Breast epithelium (tissue), 4 donors: ENCODE data around the gene TPD52L2. TPM values are rescaled to one million over a fixed set of nuclear protein-coding genes. Genes with fewer than 3 reads are reported as not detected.
"Not testable (repeated sequence)": the region's sequence is repeated elsewhere in the genome, so short reads cannot be mapped to it uniquely, and the experiment has no call there.

Experiments
- DNase-seq, 2 donors: peaks; one replicate each; pipeline ENCODE4 v3.0.0-alpha.2; 2019; ENCODE audit warnings: low spot score in 2 of 2
- H3K27ac ChIP-seq, 2 donors: fragments of 200-600 bp; sonication (generic) in 1 of 2; one replicate each; pipeline ENCODE4 v1.5.1; 2016 to 2019; ENCODE audit warnings: mild to moderate bottlenecking in 1 of 2
- H3K27me3 ChIP-seq, 2 donors: fragments of 200-600 bp; sonication (generic) in 1 of 2; one replicate each; pipeline versions ENCODE4 v1.5.1 to v1.6.0; 2017 to 2019; ENCODE audit warnings: control low read depth in 1 of 2, mild to moderate bottlenecking in 1 of 2
- H3K36me3 ChIP-seq: fragments of 200-600 bp; one replicate; pipeline ENCODE4 v1.5.1; 2019
- H3K4me1 ChIP-seq, 2 donors: fragments of 200-600 bp; sonication (generic); one replicate each; pipeline ENCODE4 v1.5.1; 2016 to 2019; ENCODE audit warnings: control low read depth in 1 of 2
- H3K4me3 ChIP-seq, 3 donors: fragments of 200-600 bp; sonication (generic); 1 replicate in 2 of 3; 2 replicates in 1 of 3; pipeline ENCODE4 v1.5.1; 2016 to 2019; ENCODE audit warnings: mild to moderate bottlenecking in 3 of 3, moderate library complexity in 2 of 3
- H3K9me3 ChIP-seq, 2 donors: fragments of 200-600 bp; sonication (generic) in 1 of 2; one replicate each; pipeline ENCODE4 v1.5.1; 2016 to 2019; ENCODE audit warnings: control low read depth in 1 of 2
- CTCF ChIP-seq, 3 donors: fragments of 450-650 bp; IDR thresholded peaks; one replicate each; pipeline ENCODE4 v1.5.1; 2016 to 2017; ENCODE audit warnings: antibody characterized with exemption in 3 of 3, mild to moderate bottlenecking in 3 of 3, moderate library complexity in 3 of 3
- POLR2A ChIP-seq: fragments of 450-650 bp; IDR thresholded peaks from one replicate; pipeline ENCODE4 v1.6.1; 2016; ENCODE audit warnings: antibody characterized with exemption, mild to moderate bottlenecking, moderate library complexity
- POLR2AphosphoS5 ChIP-seq, 3 donors: sonication (generic); formaldehyde crosslinking; IDR thresholded peaks; one replicate each; pipeline ENCODE4 v1.6.1; 2017; ENCODE audit warnings: antibody characterized with exemption in 3 of 3
- intact Hi-C: fragments of 100-400 bp; cut with DNase I; formaldehyde crosslinking; loops from one replicate; pipeline ENCODE4 v1.15.1; 2023; ENCODE audit warnings: low total_unique reads
- total RNA-seq, 3 donors: library from RNA; depleted of rRNA; stranded (reverse); fragments of >200 nt; gene quantifications; one replicate each; pipeline ENCODE4 v1.1.0, GENCODE V29; 2016

Gene TPD52L2
- total RNA-seq, 3 donors from 2014 or later: 75.1 to 146 (median 84.2) TPM

- no peaks in the 10 kb centered on the region for H3K27me3 ChIP-seq
- H3K27ac ChIP-seq: no peak overlapping the region
- no peaks in the 10 kb centered on the region for H3K4me1 ChIP-seq
- no peak for DNase-seq
- peaks cover 4% of the 10 kb centered on the region for H3K36me3 ChIP-seq
- no peak for TF ChIP-seq CTCF (IDR thresholded peaks at IDR 0.05)
- TF ChIP-seq POLR2AphosphoS5 (IDR thresholded peaks at IDR 0.05): no peak
- TF ChIP-seq POLR2A: no peak
- no peaks in the 10 kb centered on the region for H3K9me3 ChIP-seq
- intact Hi-C loops: no loop called here
- H3K4me3 ChIP-seq: no peak overlapping the region
Measured at GRCh38 chr20:63926298-63926697, 61.2 kb downstream of the TPD52L2 start.

GRCh38 chr20:63929071-63929470 lies 64.0 kb downstream of the TPD52L2 start:
- Histone ChIP-seq H3K4me3 (no peak overlapping the region), H3K4me1 (no peaks in the 10 kb centered on the region), H3K27me3 (no peaks in the 10 kb centered on the region), H3K36me3 (peaks cover 4% of the 10 kb centered on the region), H3K27ac (no peak overlapping the region), H3K9me3 (no peaks in the 10 kb centered on the region)
- TF ChIP-seq POLR2A (no peak), CTCF (IDR thresholded peaks at IDR 0.05) (no peak), POLR2AphosphoS5 (IDR thresholded peaks at IDR 0.05) (no peak)
- intact Hi-C loops: no loop called here
- no peak for DNase-seq

GRCh38 chr20:63929473-63929883 lies 64.4 kb downstream of the TPD52L2 start:
- DNase-seq, H3K27ac ChIP-seq, H3K4me3 ChIP-seq, H3K27me3 ChIP-seq, H3K36me3 ChIP-seq, intact Hi-C loops, H3K9me3 ChIP-seq, H3K4me1 ChIP-seq: not testable (repeated sequence)

- Histone ChIP-seq H3K4me3 (no peak overlapping the region), H3K27ac (no peak overlapping the region), H3K36me3 (peaks cover 4% of the 10 kb centered on the region), H3K27me3 (no peaks in the 10 kb centered on the region), H3K4me1 (no peaks in the 10 kb centered on the region), H3K9me3 (no peaks in the 10 kb centered on the region)
- intact Hi-C loops: loop anchor here (5.0 kb wide), 1 partner anchor 859 kb away; no protein-coding TSS in a partner anchor
- no peak for TF ChIP-seq POLR2A
- TF ChIP-seq CTCF (IDR thresholded peaks at IDR 0.05): no peak
- TF ChIP-seq POLR2AphosphoS5 (IDR thresholded peaks at IDR 0.05): no peak
- DNase-seq: no peak
Measured at GRCh38 chr20:63930971-63931553, 66.0 kb downstream of the TPD52L2 start.

GRCh38 chr20:63931735-63932134 lies 66.7 kb downstream of the TPD52L2 start:
- no peaks in the 10 kb centered on the region for H3K27me3 ChIP-seq
- peaks cover 4% of the 10 kb centered on the region for H3K36me3 ChIP-seq
- no peaks in the 10 kb centered on the region for H3K9me3 ChIP-seq
- H3K4me3 ChIP-seq: no peak overlapping the region
- H3K4me1 ChIP-seq: no peaks in the 10 kb centered on the region
- no peak for DNase-seq
- no peak overlapping the region for H3K27ac ChIP-seq
- intact Hi-C loops: loop anchor here (5.0 kb wide), 1 partner anchor 859 kb away; no protein-coding TSS in a partner anchor
- TF ChIP-seq POLR2AphosphoS5 (IDR thresholded peaks at IDR 0.05): no peak
- no peak for TF ChIP-seq CTCF (IDR thresholded peaks at IDR 0.05)
- TF ChIP-seq POLR2A: no peak
